Stomach (tissue), 4 donors: ENCODE data around the gene KRT33B.

Experiments used
- POLR2A ChIP-seq, 4 donors: fragments of 450-650 bp; IDR thresholded peaks; one replicate each; pipeline ENCODE4 v1.6.1; 2016; ENCODE audit warnings: antibody characterized with exemption in 4 of 4, control low read depth in 2 of 4, mild to moderate bottlenecking in 1 of 4, moderate library complexity in 1 of 4
- POLR2AphosphoS5 ChIP-seq, 3 donors: sonication (generic); formaldehyde crosslinking; IDR thresholded peaks; one replicate each; pipeline ENCODE4 v1.6.1; 2016; ENCODE audit warnings: antibody characterized with exemption in 3 of 3
- TF ChIP-seq, protein P1 (sequence below), 7 experiments: fragments of 450-650 bp in 4 of 7; fragments of 200-600 bp in 3 of 7; sonication (generic) in 3 of 7; IDR thresholded peaks; one replicate each; pipeline ENCODE4 v1.5.1; 2016 to 2019; ENCODE audit warnings: antibody characterized with exemption in 7 of 7, control low read depth in 2 of 7, mild to moderate bottlenecking in 1 of 7

DNA sequence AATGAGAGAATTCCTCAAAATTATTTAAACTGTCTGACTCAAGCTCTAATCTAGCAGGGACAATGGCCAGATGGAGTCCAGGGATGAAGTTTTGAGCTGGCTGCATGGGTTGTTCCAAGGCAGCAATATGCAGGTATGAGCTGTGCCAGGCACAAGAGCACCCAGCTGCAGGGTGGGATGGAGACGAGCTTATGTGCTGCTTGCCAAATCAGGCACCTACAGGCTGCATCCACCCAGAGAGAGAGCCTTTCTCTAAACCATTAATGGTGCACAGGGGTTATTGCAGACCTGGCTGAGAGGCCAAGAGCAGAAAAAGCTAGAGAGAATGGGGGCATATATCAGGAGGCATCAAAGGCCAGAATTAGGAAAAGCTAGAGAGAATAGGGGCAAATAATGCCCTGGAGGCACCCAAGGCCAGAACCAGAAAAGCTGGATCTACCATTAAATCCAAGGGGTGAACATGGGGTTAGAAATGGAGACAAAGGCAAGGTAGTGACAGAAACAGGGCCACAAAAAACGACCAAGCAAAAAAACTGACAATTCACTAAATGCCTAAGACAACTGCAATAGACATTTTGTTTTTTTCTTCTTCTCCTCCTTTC, 29.9 kb downstream of the KRT33B start:
- TF ChIP-seq POLR2AphosphoS5 (IDR thresholded peaks at IDR 0.05) (no peak), POLR2A (IDR thresholded peaks at IDR 0.05) (no peak)
- TF ChIP-seq, protein P1, sequence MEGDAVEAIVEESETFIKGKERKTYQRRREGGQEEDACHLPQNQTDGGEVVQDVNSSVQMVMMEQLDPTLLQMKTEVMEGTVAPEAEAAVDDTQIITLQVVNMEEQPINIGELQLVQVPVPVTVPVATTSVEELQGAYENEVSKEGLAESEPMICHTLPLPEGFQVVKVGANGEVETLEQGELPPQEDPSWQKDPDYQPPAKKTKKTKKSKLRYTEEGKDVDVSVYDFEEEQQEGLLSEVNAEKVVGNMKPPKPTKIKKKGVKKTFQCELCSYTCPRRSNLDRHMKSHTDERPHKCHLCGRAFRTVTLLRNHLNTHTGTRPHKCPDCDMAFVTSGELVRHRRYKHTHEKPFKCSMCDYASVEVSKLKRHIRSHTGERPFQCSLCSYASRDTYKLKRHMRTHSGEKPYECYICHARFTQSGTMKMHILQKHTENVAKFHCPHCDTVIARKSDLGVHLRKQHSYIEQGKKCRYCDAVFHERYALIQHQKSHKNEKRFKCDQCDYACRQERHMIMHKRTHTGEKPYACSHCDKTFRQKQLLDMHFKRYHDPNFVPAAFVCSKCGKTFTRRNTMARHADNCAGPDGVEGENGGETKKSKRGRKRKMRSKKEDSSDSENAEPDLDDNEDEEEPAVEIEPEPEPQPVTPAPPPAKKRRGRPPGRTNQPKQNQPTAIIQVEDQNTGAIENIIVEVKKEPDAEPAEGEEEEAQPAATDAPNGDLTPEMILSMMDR (IDR thresholded peaks at IDR 0.05) = no peak
